ENCODE measurements around the gene ENPP6.
"Not testable (repeated sequence)": the region's sequence is repeated elsewhere in the genome, so short reads cannot be mapped to it uniquely, and the experiment has no call there.

Gene ENPP6

DNA sequence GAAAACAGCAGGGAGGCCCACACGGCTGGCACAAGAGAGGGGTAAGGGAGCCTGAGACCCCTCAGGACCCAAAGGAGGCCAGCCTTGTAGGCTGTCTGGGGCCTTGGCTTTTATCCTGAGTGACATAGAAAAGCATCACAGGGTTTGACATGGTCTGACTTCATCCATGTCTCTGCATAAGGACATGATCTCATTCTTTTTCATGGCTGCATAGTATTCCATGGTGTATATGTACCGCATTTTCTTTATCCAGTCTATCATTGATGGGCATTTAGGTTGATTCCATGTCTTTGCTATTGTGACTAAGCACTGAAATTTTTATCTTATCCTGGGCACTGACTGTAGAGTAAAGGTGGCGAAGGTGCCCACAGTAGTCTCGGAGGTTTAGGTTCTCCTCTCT lies 166.4 kb downstream of the ENPP6 start:
- DNase-seq, result not testable (repeated sequence)

DNA sequence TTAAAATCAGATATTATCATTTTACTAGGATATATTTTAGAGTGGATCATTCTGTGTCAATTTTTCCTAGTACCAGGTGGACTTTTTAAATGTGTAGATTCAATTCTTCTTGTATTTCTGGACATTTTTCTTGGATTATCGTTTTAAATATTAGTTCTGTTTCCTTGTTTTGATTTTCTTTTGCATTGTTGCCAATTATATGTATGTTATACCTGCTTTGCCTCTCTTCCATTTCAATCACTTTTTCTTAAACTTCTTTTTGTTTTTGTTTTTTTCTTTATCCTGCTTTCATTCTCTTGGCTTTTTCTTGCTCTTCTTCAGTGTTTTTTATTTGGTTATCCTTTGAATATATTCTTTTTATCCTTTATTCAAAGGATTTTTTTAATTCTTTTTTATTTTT lies 171.5 kb downstream of the ENPP6 start:
- no peak for DNase-seq

DNA sequence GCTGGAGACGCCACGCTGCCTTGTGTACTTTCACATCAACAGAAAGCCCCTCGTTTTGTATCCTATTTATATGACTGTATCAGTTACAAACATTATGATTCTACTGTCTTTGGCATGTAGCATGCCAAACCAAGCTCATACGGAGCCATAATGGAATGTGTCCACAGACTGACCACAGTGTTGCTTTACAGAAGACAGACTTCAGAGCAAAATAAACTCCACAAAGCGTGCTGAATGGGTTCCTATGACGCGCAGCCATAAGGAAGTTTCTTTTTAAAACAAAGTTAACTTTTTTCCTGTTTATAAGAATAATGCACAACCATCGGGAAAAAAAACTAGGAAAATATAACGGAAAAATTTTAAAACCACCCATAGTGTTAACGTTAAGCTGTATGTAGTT lies 176.5 kb downstream of the ENPP6 start:
- no peak for DNase-seq

DNA sequence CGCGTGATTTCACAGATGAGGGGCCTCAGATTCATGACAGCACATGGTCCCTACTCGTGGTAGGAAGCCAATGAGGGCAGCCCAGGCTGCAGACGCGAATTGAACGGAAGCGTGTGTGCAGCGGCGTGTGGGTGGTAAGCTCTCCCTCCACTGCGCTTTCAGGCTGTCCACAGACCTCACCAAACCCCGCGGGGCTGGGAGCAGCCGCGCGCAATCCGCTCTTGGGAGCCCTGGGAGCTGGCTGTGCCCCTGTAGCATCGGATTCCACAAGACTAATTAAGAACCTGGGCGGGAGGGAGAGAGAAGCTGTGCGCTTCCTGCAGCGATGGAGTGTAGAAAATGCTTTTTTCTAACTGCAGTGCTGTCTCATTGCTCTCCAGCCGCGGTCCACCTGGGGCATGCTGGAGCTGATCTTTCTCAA lies 177.7 kb downstream of the ENPP6 start:
- no peak for DNase-seq

Measured in NCI-H1048 (cell line).